Vagina (tissue), 2 donors: ENCODE data around the gene FER1L5.

Experiments
- POLR2A ChIP-seq, 2 donors: fragments of 450-650 bp; IDR thresholded peaks; one replicate each; pipeline ENCODE4 v1.6.1; 2017; ENCODE audit warnings: antibody characterized with exemption in 2 of 2, mild to moderate bottlenecking in 2 of 2, moderate library complexity in 2 of 2
- POLR2AphosphoS5 ChIP-seq, 2 donors: sonication (generic); formaldehyde crosslinking; IDR thresholded peaks; one replicate each; pipeline ENCODE4 v1.9.0; 2017; ENCODE audit warnings: antibody characterized with exemption in 2 of 2, mild to moderate bottlenecking in 2 of 2, low read depth in 1 of 2; ENCODE audit not compliant: insufficient read depth in 1 of 2
- TF ChIP-seq, protein P1 (sequence below), 3 experiments: fragments of 450-650 bp in 2 of 3; fragments of 200-600 bp in 1 of 3; sonication (generic) in 1 of 3; IDR thresholded peaks; one replicate each; pipeline ENCODE4 v1.5.1; 2017 to 2019; ENCODE audit warnings: antibody characterized with exemption in 3 of 3, mild to moderate bottlenecking in 2 of 3, moderate library complexity in 2 of 3

DNA sequence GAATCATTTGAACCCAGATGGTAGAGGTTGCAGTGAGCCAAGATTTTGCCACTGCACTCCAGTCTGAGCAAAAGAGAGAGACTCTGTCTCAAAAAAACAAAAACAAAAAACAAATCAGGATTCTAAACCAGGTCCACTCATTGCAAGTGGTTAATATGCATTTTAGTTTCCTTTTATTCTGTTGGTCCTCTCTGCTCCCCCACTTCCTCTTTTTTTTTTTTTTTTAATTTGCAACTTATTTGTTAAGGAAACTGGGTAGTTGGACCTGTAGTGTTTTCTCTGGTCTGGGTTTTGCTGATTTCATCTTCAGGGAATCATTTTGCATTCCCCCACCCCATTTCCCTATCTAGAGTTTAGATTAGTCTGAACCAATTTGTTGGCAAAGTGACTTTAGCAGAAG, 14.0 kb downstream of the FER1L5 start:
- TF ChIP-seq, protein P1, sequence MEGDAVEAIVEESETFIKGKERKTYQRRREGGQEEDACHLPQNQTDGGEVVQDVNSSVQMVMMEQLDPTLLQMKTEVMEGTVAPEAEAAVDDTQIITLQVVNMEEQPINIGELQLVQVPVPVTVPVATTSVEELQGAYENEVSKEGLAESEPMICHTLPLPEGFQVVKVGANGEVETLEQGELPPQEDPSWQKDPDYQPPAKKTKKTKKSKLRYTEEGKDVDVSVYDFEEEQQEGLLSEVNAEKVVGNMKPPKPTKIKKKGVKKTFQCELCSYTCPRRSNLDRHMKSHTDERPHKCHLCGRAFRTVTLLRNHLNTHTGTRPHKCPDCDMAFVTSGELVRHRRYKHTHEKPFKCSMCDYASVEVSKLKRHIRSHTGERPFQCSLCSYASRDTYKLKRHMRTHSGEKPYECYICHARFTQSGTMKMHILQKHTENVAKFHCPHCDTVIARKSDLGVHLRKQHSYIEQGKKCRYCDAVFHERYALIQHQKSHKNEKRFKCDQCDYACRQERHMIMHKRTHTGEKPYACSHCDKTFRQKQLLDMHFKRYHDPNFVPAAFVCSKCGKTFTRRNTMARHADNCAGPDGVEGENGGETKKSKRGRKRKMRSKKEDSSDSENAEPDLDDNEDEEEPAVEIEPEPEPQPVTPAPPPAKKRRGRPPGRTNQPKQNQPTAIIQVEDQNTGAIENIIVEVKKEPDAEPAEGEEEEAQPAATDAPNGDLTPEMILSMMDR (IDR thresholded peaks at IDR 0.05), result no peak
- TF ChIP-seq POLR2A (IDR thresholded peaks at IDR 0.05) (no peak), POLR2AphosphoS5 (IDR thresholded peaks at IDR 0.05; ENCODE audit: insufficient read depth in 1 of 2, low read depth in 1 of 2) (no peak)
